ENCODE data around the gene ZKSCAN8. TPM values are rescaled to one million over a fixed set of nuclear protein-coding genes. Genes with fewer than 3 reads are reported as not detected.

Gene ZKSCAN8
- polyA plus RNA-seq, 3 donors = 0.49 to 7.9 (median 0.71) TPM

DNA sequence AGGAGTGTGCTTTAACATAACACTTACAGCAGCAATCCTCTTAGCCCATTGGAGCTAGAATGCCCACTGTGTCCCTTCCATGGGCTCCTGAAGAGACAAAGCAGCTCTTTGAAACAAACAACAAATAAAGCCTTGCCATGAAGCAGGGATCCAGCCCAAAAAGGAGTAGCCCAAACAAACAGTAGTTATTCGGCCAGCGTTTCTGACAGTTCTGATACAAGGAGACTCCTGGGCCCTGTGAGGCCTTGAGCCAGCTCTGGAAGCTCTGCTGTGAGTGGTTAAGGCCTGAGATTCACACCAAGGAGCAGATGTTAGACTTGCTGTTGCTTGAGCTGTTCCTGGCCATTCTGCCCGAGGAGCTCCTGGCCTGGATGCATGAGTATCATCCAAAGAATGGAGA is 34.2 kb upstream of the ZKSCAN8 start:
- Histone ChIP-seq H3K9ac (ENCODE audit: insufficient read depth, low read length, poor library complexity, severe bottlenecking) (no peak overlapping the region), H3K4me1 (ENCODE audit: control insufficient read depth in 1 of 2, insufficient read depth in 2 of 2, low read length in 2 of 2) (peaks cover 5 to 7% of the 10 kb centered on the region in 2 donors), H2AFZ (ENCODE audit: insufficient read depth, low read depth, low read length, poor library complexity, severe bottlenecking) (no peak overlapping the region), H3K9me3 (replicated peaks in 1 of 2; ENCODE audit: control insufficient read depth in 1 of 2, insufficient read depth in 1 of 2, low read length in 2 of 2) (no peaks in the 10 kb centered on the region), H3K4me2 (replicated peaks; ENCODE audit: extremely low read depth, low read length, poor library complexity, severe bottlenecking) (no peak overlapping the region), H4K20me1 (ENCODE audit: insufficient read depth, low read length) (no peaks in the 10 kb centered on the region), H3K4me3 (replicated peaks in 1 of 3; ENCODE audit: low read depth in 2 of 3, low read length in 3 of 3) (no peak overlapping the region), H3K79me2 (ENCODE audit: insufficient read depth, low read length) (no peaks in the 10 kb centered on the region), H3K27me3 (ENCODE audit: control insufficient read depth in 2 of 2, insufficient read depth in 2 of 2, low read length in 2 of 2) (peaks cover 3 to 4% of the 10 kb centered on the region in 2 donors), H3K36me3 (replicated peaks in 1 of 2; ENCODE audit: control insufficient read depth in 1 of 2, insufficient read depth in 2 of 2, low read length in 2 of 2) (no peaks in the 10 kb centered on the region), H3K27ac (ENCODE audit: low read depth in 1 of 2, low read length in 2 of 2) (no peak overlapping the region)
- Mint-ChIP-seq H3K27me3 (ENCODE audit: low read depth in 3 of 3) (peaks cover 5 to 9% (median 9%) of the 10 kb centered on the region in 3 donors), H3K4me3 (no peak overlapping the region), H3K4me1 (peaks cover 12% of the 10 kb centered on the region), H3K36me3 (peaks cover 0 to 3% of the 10 kb centered on the region in 2 donors), H3K27ac (no peak overlapping the region), H3K9me3 (peaks cover 0 to 4% (median 0%) of the 10 kb centered on the region in 7 donors)
- DNase-seq = no peak
- 100% methylated on average over 3 of the region's 3 CpGs for WGBS (ENCODE audit: insufficient coverage)
- TF ChIP-seq, protein P1, sequence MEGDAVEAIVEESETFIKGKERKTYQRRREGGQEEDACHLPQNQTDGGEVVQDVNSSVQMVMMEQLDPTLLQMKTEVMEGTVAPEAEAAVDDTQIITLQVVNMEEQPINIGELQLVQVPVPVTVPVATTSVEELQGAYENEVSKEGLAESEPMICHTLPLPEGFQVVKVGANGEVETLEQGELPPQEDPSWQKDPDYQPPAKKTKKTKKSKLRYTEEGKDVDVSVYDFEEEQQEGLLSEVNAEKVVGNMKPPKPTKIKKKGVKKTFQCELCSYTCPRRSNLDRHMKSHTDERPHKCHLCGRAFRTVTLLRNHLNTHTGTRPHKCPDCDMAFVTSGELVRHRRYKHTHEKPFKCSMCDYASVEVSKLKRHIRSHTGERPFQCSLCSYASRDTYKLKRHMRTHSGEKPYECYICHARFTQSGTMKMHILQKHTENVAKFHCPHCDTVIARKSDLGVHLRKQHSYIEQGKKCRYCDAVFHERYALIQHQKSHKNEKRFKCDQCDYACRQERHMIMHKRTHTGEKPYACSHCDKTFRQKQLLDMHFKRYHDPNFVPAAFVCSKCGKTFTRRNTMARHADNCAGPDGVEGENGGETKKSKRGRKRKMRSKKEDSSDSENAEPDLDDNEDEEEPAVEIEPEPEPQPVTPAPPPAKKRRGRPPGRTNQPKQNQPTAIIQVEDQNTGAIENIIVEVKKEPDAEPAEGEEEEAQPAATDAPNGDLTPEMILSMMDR (IDR thresholded peaks at IDR 0.05) = no peak
- intact Hi-C loops (cut with micrococcal nuclease) = no loop called here

DNA sequence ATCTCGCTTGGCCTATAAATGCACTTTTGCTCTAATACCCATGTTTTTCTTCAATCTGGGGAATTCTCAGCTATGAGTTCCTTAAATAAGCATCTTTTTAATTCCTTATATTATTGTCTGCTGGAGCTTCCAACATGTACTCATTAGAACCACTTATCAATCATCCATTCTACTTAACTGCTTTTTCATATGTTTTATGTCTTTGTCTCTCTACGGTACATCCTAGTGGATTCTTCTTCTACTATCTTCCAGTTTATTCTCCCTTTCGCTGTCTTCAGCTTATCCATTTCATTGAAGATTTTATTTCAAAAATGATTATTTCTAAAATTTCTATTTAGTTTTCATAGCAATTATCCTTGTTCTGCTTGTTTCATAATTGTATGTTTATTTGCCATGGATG is 29.7 kb upstream of the ZKSCAN8 start:
- no peak for DNase-seq
- no peak overlapping the region for H3K4me3 Mint-ChIP-seq
- Histone ChIP-seq H3K9me3 (replicated peaks in 1 of 2; ENCODE audit: control insufficient read depth in 1 of 2, insufficient read depth in 1 of 2, low read length in 2 of 2) (no peaks in the 10 kb centered on the region), H3K4me3 (replicated peaks in 1 of 3; ENCODE audit: low read depth in 2 of 3, low read length in 3 of 3) (no peak overlapping the region), H3K79me2 (ENCODE audit: insufficient read depth, low read length) (no peaks in the 10 kb centered on the region), H3K27me3 (ENCODE audit: control insufficient read depth in 2 of 2, insufficient read depth in 2 of 2, low read length in 2 of 2) (peaks cover 3 to 4% of the 10 kb centered on the region in 2 donors), H3K36me3 (replicated peaks in 1 of 2; ENCODE audit: control insufficient read depth in 1 of 2, insufficient read depth in 2 of 2, low read length in 2 of 2) (peaks cover 16 to 26% of the 10 kb centered on the region in 2 donors), H3K4me2 (replicated peaks; ENCODE audit: extremely low read depth, low read length, poor library complexity, severe bottlenecking) (no peak overlapping the region), H2AFZ (ENCODE audit: insufficient read depth, low read depth, low read length, poor library complexity, severe bottlenecking) (no peak overlapping the region), H3K27ac (ENCODE audit: low read depth in 1 of 2, low read length in 2 of 2) (no peak overlapping the region), H4K20me1 (ENCODE audit: insufficient read depth, low read length) (no peaks in the 10 kb centered on the region), H3K9ac (ENCODE audit: insufficient read depth, low read length, poor library complexity, severe bottlenecking) (no peak overlapping the region), H3K4me1 (ENCODE audit: control insufficient read depth in 1 of 2, insufficient read depth in 2 of 2, low read length in 2 of 2) (no peaks in the 10 kb centered on the region)
- H3K27ac Mint-ChIP-seq = no peak overlapping the region
- H3K9me3 Mint-ChIP-seq = no peaks in the 10 kb centered on the region
- TF ChIP-seq, protein P1 (IDR thresholded peaks at IDR 0.05) = no peak
- H3K4me1 Mint-ChIP-seq = no peaks in the 10 kb centered on the region
- H3K27me3 Mint-ChIP-seq (ENCODE audit: low read depth in 3 of 3) = peaks cover 5% of the 10 kb centered on the region in 3 donors
- WGBS (ENCODE audit: insufficient coverage) = no CpG with 5 or more reads among the region's 3 CpGs
- intact Hi-C loops (cut with micrococcal nuclease) = no loop called here
- H3K36me3 Mint-ChIP-seq = peaks cover 25 to 30% of the 10 kb centered on the region in 2 donors

Data from CD14-positive monocyte (primary cell).